GM12891 (cell line): Measurements from ENCODE around the gene TESK1.
A peak's percentile ranks its signal among the peaks of the same experiment; 100 is the strongest.

Source experiments
- DNase-seq: peaks from one replicate; pipeline ENCODE4 v3.0.0; 2011; ENCODE audit warnings: low spot score; ENCODE audit not compliant: insufficient read length
- FAIRE-seq: peaks from 2 replicates; lab custom pipeline; 2011; peaks lifted over from hg19 to GRCh38; lab: Jason Lieb, UNC
- PAX5 ChIP-seq: IDR thresholded peaks from 2 replicates; pipeline ENCODE4 v1.6.1; 2011; ENCODE audit warnings: low read length, moderate library complexity, mild to moderate bottlenecking; ENCODE audit not compliant: insufficient read depth, severe bottlenecking
- POLR2A ChIP-seq: IDR thresholded peaks from 2 replicates; pipeline ENCODE4 v1.6.1; 2011; ENCODE audit warnings: low read depth, low read length, control low read depth
- POLR2AphosphoS5 ChIP-seq: IDR thresholded peaks from 2 replicates; pipeline ENCODE4 v1.6.1; 2011; ENCODE audit warnings: low read depth, low read length, control low read depth
- POU2F2 ChIP-seq: IDR thresholded peaks from 2 replicates; pipeline ENCODE4 v1.6.1; 2011; ENCODE audit warnings: low read depth, mild to moderate bottlenecking, control low read depth, low read length, moderate library complexity
- SPI1 ChIP-seq: IDR thresholded peaks from 2 replicates; pipeline ENCODE4 v1.6.1; 2011; ENCODE audit warnings: low read depth, low read length, control low read depth
- TAF1 ChIP-seq: IDR thresholded peaks from 2 replicates; pipeline ENCODE4 v1.6.1; 2011; ENCODE audit warnings: low read depth, low read length, control low read depth

The TESK1 gene

DNA sequence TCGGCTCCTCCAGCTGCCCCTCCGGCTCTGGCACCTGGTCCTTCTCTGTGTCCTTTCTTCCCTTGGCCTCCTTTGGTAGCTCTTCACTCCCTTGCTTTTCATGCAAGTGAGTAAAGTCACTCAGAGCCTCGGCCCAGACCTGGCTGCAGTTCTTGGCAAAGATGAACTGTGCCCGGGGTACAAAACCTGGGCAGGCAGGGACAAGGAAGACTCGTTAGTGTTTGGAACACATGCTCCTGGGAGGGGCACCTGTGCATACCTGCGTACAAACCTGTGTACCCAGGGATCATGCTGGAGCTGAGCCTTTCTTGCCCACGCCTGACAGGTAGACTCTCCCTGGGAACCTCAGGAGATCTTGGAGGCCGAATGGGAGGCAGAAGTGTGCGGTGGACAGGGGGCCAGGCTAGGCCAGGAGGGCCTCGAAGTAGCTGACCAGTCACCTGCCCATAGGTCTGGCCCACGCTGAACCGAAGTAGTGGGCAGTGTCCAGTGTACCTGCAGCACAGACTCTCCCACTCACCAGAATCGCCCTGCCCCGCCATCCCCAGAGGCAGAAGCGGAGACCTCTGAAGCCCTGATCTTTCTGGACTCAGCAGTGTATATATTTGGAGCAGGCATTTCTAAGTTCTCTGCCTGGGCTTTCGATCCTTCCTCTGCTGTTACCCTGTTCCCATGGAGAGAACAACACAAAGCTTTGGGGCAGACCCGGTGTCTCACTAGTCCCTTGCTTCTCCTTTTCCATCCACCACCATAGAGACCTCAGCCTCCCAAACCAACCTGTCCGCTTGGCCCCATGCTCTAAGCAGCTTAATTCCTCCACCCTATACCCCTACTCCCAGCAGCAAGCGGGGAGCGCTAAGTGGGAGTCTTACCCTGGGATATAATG lies 41.9 kb upstream of the TESK1 start:
- no peak for FAIRE-seq
- no peak for TF ChIP-seq POLR2AphosphoS5
- no peak for TF ChIP-seq TAF1
- TF ChIP-seq SPI1: no peak
- TF ChIP-seq POU2F2: no peak
- TF ChIP-seq PAX5: no peak

DNA sequence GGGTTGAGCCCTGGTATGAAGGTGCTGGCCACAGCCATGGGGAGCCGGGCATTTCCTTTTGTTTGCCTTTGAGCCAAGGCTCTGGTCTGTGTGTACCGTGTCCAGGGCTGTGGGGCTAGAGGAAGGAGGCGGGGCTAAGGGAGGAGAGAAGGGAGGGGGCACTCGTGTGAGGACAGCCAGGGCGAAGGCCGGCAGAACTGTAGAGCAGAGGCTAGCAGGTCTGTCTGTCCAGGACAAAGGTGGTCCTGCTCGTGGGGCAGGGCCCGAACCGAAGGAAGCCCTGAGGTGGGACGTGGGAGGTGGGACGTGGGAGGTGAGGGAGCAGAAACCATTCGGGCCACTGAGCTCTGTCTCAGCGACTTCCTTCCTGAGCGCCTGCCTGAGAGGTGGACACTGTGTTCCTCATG lies 41.3 kb upstream of the TESK1 start:
- no peak for FAIRE-seq
- TF ChIP-seq PAX5 (no peak), SPI1 (no peak), POU2F2 (no peak)
- DNase-seq: no peak

More for the DNA sequence above, 41.9 kb upstream of the TESK1 start:
- DNase-seq: no peak

GRCh38 chr9:35564658-35565061 lies 40.4 kb upstream of the TESK1 start:
- FAIRE-seq (no peak), DNase-seq (no peak)
- TF ChIP-seq TAF1 (no peak), SPI1 (no peak), POLR2AphosphoS5 (no peak), POU2F2 (no peak), POLR2A (no peak), PAX5 (no peak)

DNA sequence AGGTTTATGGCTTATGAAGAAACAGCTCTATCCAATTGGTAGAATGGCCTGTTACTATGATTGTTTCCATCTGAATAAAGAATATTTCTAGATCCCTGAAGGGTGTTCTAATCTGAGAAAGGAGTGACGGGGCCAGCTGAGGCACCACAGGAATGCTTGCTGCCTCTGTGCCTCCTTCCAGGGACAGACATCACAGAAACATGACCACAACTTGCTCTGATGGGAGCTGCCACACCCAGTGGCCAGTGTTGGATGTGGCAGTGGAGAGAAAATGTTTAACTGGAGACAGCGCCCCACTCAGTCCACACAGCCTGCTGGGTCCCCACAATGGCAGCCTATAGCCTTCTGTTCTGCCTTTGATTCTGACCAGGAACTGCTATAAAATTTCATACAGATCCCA lies 38.6 kb upstream of the TESK1 start:
- DNase-seq (no peak), FAIRE-seq (no peak)
- no peak for TF ChIP-seq POLR2AphosphoS5
- no peak for TF ChIP-seq SPI1
- no peak for TF ChIP-seq PAX5
- TF ChIP-seq POLR2A: no peak
- no peak for TF ChIP-seq TAF1
- no peak for TF ChIP-seq POU2F2

DNA sequence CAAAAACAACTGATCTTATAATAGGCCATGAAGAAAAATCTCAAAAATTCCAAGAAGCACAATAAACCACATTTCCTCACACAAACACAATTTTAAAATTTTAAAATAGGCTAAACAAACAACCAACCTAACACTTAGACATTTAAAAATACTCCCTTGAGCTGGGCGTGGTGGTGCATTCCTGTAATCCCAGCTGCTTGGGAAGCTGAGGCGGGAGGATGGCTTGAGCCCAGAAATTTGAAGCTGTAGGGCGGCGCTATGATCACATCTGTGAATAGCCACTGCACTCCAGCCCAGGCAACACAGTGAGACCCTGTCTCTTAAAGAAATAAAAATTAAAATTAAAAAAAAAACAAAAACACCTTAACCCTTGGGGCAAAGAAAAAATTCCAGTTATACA lies 36.9 kb upstream of the TESK1 start:
- DNase-seq: no peak
- TF ChIP-seq POU2F2 (no peak), PAX5 (no peak), POLR2A (no peak), POLR2AphosphoS5 (no peak), SPI1 (no peak), TAF1 (no peak)
- no peak for FAIRE-seq

- FAIRE-seq (no peak), DNase-seq (no peak)
- TF ChIP-seq POLR2A (no peak), TAF1 (no peak), SPI1 (peak; percentile 82), POLR2AphosphoS5 (no peak), PAX5 (no peak), POU2F2 (no peak)
Measured at GRCh38 chr9:35569206-35569605, 35.9 kb upstream of the TESK1 start.

DNA sequence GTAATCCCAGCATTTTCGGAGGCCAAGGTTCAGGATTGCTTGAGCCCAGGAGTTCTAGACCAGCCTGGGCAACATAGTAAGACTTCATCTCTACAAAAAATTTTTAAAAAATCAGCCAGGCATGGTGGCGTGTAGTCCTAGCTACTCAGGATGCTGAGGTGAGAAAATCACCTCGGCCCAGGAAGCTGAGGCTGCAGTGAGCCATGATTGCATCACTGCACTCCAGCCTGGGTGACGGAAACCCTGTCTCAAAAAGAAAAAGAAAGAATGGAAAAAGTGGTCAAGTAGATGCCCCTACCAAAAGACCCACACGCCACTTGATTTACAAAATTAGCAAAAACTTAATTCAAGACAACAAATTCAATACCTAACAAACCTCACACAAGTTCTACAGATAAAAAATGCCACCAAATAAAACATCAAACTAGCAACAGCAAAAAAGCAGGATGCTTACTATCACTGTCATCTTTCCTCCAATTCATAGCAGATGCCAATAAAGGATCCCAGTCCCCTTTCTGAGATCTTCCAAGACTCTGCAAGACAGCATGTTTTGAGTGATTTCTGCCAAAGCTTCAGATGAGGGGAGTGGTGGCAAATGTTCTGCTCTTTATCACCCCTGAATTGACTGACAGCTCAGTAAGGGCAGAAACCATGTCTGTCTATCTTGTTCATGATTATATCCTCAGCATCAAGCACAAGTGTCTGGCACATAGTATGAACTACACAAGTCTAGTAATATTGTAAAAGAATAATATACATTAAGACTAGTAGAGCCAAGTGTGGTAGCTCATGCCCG lies 34.2 kb upstream of the TESK1 start:
- peak; percentile 81 for FAIRE-seq
- DNase-seq: no peak
- no peak for TF ChIP-seq SPI1
- no peak for TF ChIP-seq POU2F2
- no peak for TF ChIP-seq POLR2AphosphoS5
- TF ChIP-seq POLR2A: no peak
- TF ChIP-seq PAX5: no peak
- no peak for TF ChIP-seq TAF1

DNA sequence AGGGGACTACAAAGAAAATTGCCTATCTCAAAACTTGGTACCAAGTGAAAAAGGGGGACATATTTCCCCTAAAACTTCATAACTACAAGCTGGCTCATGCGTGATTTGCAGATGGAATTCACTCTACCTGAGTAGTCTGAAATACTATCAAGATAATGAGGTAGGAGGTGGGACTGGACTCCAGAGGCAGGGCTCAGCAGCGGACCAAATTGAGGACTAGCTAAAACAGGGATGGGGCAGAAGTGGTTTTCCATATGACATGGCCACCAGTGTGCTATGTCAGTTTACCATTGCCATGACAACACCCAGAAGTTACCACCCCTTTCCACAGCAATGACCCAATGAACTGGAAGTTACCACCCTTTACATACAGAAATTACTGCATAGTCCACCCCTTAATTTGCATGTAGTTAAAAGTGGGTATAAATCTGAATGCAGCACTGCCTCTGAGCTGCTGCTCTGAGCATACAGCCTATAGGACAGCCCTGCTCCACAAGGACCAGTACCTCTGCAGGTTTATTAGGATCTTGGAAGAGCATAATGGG lies 30.4 kb upstream of the TESK1 start:
- DNase-seq (no peak), FAIRE-seq (no peak)
- TF ChIP-seq TAF1 (no peak), SPI1 (no peak), POLR2A (no peak), POLR2AphosphoS5 (no peak), POU2F2 (no peak), PAX5 (no peak)

- no peak for FAIRE-seq
- no peak for DNase-seq
- TF ChIP-seq POLR2A (no peak), SPI1 (no peak), TAF1 (no peak), PAX5 (no peak), POU2F2 (no peak), POLR2AphosphoS5 (no peak)
Measured at GRCh38 chr9:35575478-35575877, 29.6 kb upstream of the TESK1 start.
